Thoracic aorta (tissue), 2 donors: ENCODE measurements around the gene AOPEP. TPM values are rescaled to one million over a fixed set of nuclear protein-coding genes. Genes with fewer than 3 reads are reported as not detected.
A peak's percentile ranks its signal among the peaks of the same experiment; 100 is the strongest.

Source experiments
- ATAC-seq: fragments of 150-250 bp; one replicate; pipeline ENCODE4 v1.8.0; 2017; ENCODE audit warnings: low read depth; ENCODE audit not compliant: insufficient number of reproducible peaks, low FRiP score
- DNase-seq: peaks from one replicate; pipeline ENCODE4 v3.0.0-alpha.2; 2020; ENCODE audit warnings: low spot score
- H3K27ac ChIP-seq, 2 donors: fragments of 200-600 bp; sonication (generic); 1 replicate in 1 of 2; 2 replicates in 1 of 2; pipeline ENCODE4 v1.5.1; 2016; ENCODE audit warnings: mild to moderate bottlenecking in 2 of 2, moderate library complexity in 2 of 2
- H3K27me3 ChIP-seq: fragments of 200-600 bp; sonication (generic); replicated peaks from 2 replicates; pipeline ENCODE4 v1.6.0; 2016; ENCODE audit warnings: mild to moderate bottlenecking; ENCODE audit not compliant: insufficient read depth
- H3K36me3 ChIP-seq: fragments of 200-600 bp; sonication (generic); one replicate; pipeline ENCODE4 v1.5.1; 2016
- H3K4me1 ChIP-seq, 2 donors: fragments of 200-600 bp; sonication (generic); 1 replicate in 1 of 2; 2 replicates in 1 of 2; pipeline versions ENCODE4 v1.5.1 to v1.6.0; 2016; ENCODE audit warnings: low read depth in 2 of 2, mild to moderate bottlenecking in 1 of 2; ENCODE audit not compliant: control insufficient read depth in 1 of 2
- H3K4me3 ChIP-seq: fragments of 200-600 bp; sonication (generic); 2 replicates; pipeline ENCODE4 v1.5.1; 2016; ENCODE audit warnings: mild to moderate bottlenecking
- H3K9me3 ChIP-seq: fragments of 200-600 bp; sonication (generic); 2 replicates; pipeline ENCODE4 v1.5.1; 2016
- total RNA-seq, 2 donors: library from RNA; depleted of rRNA; stranded (reverse); fragments of >200 nt; gene quantifications; one replicate each; pipeline versions ENCODE4 v1.1.0 to v1.2.3, GENCODE V29; 2016
- TF ChIP-seq, protein P1 (sequence below): fragments of 200-600 bp; sonication (generic); IDR thresholded peaks from one replicate; pipeline ENCODE4 v1.5.1; 2019; ENCODE audit warnings: antibody characterized with exemption

Gene AOPEP
- total RNA-seq, 2 donors from 2014 or later = 494 to 668 TPM

DNA sequence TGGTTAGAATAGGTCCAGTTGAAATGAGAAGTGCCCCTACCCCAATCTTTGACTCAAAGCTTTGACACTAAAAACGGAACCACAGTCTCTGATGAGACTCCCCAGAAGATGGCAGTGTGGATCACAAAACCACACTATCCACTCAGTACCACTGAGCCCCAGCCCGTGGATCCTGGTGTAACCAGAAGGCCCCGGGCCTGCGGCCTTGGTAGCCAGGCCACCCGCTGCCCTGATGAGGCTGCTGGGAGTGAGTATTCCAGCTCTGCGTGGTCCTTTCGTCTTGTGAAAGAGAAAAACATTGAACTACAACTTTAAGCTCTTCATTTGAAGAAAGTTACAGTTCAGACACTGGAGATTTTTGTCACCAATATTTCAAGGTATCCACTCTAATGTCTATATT lies 45.0 kb upstream of the AOPEP start:
- peak; percentile 46 for DNase-seq
- peak; percentile 58 for ATAC-seq
- no peaks in the 10 kb centered on the region for H3K27me3 ChIP-seq
- no peaks in the 10 kb centered on the region for H3K36me3 ChIP-seq
- no peak overlapping the region for H3K4me3 ChIP-seq
- H3K9me3 ChIP-seq = no peaks in the 10 kb centered on the region
- peaks cover 5 to 42% of the 10 kb centered on the region in 2 donors for H3K4me1 ChIP-seq
- peak overlapping the region; percentile 3 to 26 for H3K27ac ChIP-seq
- TF ChIP-seq, protein P1, sequence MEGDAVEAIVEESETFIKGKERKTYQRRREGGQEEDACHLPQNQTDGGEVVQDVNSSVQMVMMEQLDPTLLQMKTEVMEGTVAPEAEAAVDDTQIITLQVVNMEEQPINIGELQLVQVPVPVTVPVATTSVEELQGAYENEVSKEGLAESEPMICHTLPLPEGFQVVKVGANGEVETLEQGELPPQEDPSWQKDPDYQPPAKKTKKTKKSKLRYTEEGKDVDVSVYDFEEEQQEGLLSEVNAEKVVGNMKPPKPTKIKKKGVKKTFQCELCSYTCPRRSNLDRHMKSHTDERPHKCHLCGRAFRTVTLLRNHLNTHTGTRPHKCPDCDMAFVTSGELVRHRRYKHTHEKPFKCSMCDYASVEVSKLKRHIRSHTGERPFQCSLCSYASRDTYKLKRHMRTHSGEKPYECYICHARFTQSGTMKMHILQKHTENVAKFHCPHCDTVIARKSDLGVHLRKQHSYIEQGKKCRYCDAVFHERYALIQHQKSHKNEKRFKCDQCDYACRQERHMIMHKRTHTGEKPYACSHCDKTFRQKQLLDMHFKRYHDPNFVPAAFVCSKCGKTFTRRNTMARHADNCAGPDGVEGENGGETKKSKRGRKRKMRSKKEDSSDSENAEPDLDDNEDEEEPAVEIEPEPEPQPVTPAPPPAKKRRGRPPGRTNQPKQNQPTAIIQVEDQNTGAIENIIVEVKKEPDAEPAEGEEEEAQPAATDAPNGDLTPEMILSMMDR = peak; percentile 61

DNA sequence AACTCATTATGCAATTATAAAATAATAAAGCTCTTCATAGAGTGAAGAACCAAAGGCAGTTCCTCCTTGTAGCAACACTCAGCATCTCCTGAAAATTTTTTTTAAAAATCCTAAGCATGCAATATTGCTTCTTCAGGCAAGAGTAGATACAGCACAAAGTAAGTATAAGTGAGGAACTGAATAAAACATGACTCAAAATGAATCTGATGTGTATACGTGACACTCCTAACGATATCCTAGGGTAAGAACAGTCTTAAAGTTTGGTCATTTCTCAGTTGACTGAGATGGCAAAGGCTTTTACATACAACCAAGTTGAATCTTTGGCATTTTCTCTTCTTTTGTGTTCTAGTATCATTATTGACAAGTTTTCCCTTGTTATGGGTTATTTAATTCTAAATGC lies 41.1 kb upstream of the AOPEP start:
- DNase-seq (no peak), ATAC-seq (no peak)
- Histone ChIP-seq H3K4me1 (peaks cover 0 to 12% of the 10 kb centered on the region in 2 donors), H3K27me3 (no peaks in the 10 kb centered on the region), H3K36me3 (no peaks in the 10 kb centered on the region), H3K4me3 (no peak overlapping the region), H3K27ac (no peak overlapping the region), H3K9me3 (no peaks in the 10 kb centered on the region)
- TF ChIP-seq, protein P1 = no peak

DNA sequence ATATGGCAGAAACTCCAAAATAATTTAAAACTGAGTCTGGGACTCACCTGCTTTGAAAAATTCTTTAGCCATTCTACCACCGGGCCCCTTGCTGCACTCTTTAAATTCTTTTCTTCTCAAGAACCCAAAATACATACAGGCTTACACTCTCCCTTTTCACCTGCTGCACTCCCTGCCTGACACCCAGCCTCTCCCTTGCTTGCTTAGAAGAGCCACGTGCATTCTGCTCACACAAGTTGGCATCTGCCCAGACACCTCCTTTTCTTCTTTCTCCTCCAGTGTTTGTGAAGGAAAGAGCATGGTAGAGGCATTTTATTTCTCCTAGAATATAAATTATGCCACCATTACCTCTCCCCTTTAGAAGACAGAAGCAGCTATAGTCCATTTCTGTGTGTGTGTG lies 39.0 kb upstream of the AOPEP start:
- H3K4me3 ChIP-seq = no peak overlapping the region
- H3K9me3 ChIP-seq = no peaks in the 10 kb centered on the region
- H3K27ac ChIP-seq = no peak overlapping the region
- no peaks in the 10 kb centered on the region for H3K4me1 ChIP-seq
- no peaks in the 10 kb centered on the region for H3K36me3 ChIP-seq
- no peak for DNase-seq
- TF ChIP-seq, protein P1 = no peak
- H3K27me3 ChIP-seq = no peaks in the 10 kb centered on the region
- ATAC-seq = no peak

DNA sequence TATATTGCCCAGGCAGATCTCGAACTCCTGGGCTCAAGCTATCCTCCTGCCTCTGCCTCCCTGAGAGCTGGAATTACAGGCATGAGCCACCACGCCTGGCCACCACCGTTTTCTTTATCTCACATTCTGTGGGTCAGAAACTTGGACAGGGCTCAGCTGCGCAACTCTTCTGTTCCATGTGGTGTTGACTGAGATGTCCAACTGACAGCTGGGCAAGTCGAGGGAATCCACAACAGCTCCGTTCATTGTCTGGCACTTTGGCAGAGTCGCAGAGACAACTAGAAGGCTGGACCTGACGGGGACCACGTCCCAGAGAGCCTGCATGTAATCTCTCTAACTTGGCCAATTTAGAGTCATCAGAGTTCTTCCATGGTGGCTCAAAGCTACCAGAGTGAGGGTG lies 36.2 kb upstream of the AOPEP start:
- Histone ChIP-seq H3K27me3 (no peaks in the 10 kb centered on the region), H3K27ac (no peak overlapping the region), H3K4me3 (no peak overlapping the region), H3K36me3 (no peaks in the 10 kb centered on the region), H3K9me3 (no peaks in the 10 kb centered on the region), H3K4me1 (peaks cover 0 to 9% of the 10 kb centered on the region in 2 donors)
- ATAC-seq = no peak
- DNase-seq = no peak
- TF ChIP-seq, protein P1 = no peak

DNA sequence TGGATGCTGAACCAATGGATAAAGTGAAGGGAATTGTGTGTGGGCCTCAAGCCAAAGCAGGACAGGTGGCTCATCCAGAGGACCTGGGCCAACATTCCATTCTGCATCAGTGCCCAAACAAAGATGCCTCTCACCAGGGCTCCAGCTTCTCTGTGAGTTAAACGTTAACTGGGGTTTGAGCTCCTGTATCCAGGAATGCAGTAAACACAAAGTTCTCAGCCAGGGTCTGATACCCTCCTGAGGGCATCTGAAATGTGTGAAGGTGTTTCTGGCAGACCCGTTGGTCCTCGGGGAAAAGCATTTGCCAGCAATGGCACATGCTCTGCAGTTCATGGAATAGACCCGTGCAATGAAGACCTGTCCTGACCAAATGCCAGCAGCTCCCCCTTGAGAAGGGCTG lies 33.9 kb upstream of the AOPEP start:
- Histone ChIP-seq H3K4me1 (peaks cover 0 to 9% of the 10 kb centered on the region in 2 donors), H3K4me3 (no peak overlapping the region), H3K27ac (no peak overlapping the region), H3K36me3 (no peaks in the 10 kb centered on the region), H3K9me3 (no peaks in the 10 kb centered on the region), H3K27me3 (no peaks in the 10 kb centered on the region)
- DNase-seq (no peak), ATAC-seq (no peak)
- TF ChIP-seq, protein P1 = no peak
